Neuronal stem cell (in vitro differentiated cells): ENCODE data around the gene TADA2B.
A peak's percentile ranks its signal among the peaks of the same experiment; 100 is the strongest.

Source experiments
- DNase-seq: peaks from one replicate; pipeline ENCODE4 v3.0.0-alpha.2; 2013; ENCODE audit warnings: low spot score
- H2AFZ ChIP-seq: one replicate; pipeline ENCODE4 v1.6.1; 2013; ENCODE audit warnings: mild to moderate bottlenecking, low read length, inconsistent platforms
- H2AK5ac ChIP-seq: 2 replicates; pipeline ENCODE4 v1.6.1; 2013; ENCODE audit warnings: low read depth, mild to moderate bottlenecking, inconsistent platforms, low read length, moderate library complexity, mixed read lengths
- H2BK120ac ChIP-seq: 2 replicates; pipeline ENCODE4 v1.6.1; 2013; ENCODE audit warnings: low read depth, mild to moderate bottlenecking, inconsistent platforms, low read length, moderate library complexity, mixed read lengths
- H2BK12ac ChIP-seq: one replicate; pipeline ENCODE4 v1.6.1; 2013; ENCODE audit warnings: low read length, inconsistent platforms
- H2BK15ac ChIP-seq: 2 replicates; pipeline ENCODE4 v1.6.1; 2013; ENCODE audit warnings: mild to moderate bottlenecking, low read length, inconsistent platforms, mixed read lengths
- H2BK5ac ChIP-seq: one replicate; pipeline ENCODE4 v1.6.1; 2013; ENCODE audit warnings: inconsistent platforms, mild to moderate bottlenecking, low read length, moderate library complexity
- H3K14ac ChIP-seq: one replicate; pipeline ENCODE4 v1.6.1; 2013; ENCODE audit warnings: low read length, inconsistent platforms
- H3K18ac ChIP-seq: 2 replicates; pipeline ENCODE4 v1.6.1; 2013; ENCODE audit warnings: low read length, inconsistent platforms
- H3K23ac ChIP-seq: 2 replicates; pipeline ENCODE4 v1.6.1; 2013; ENCODE audit warnings: low read depth, mild to moderate bottlenecking, mixed read lengths, low read length, inconsistent platforms; ENCODE audit not compliant: poor library complexity
- H3K27ac ChIP-seq: replicated peaks from 3 replicates; pipeline ENCODE4 v1.5.1; 2013; ENCODE audit warnings: low read length, inconsistent platforms
- H3K27me3 ChIP-seq, 3 experiments: 2 replicates each; pipeline ENCODE4 v1.6.1; 2013; ENCODE audit warnings: low read length in 3 of 3, mild to moderate bottlenecking in 2 of 3, inconsistent platforms in 1 of 3, low read depth in 1 of 3, mixed read lengths in 1 of 3, moderate library complexity in 1 of 3; ENCODE audit not compliant: control insufficient read depth in 3 of 3, insufficient read depth in 3 of 3
- H3K36me3 ChIP-seq, 2 donors: replicated peaks in 1 of 2; 2 replicates each; pipeline ENCODE4 v1.6.1; 2013; ENCODE audit warnings: low read length in 2 of 2; ENCODE audit not compliant: control insufficient read depth in 2 of 2, insufficient read depth in 2 of 2
- H3K4ac ChIP-seq: 2 replicates; pipeline ENCODE4 v1.6.1; 2013; ENCODE audit warnings: inconsistent platforms, mild to moderate bottlenecking, low read length, moderate library complexity
- H3K4me1 ChIP-seq, 2 donors: 1 replicate in 1 of 2; 2 replicates in 1 of 2; pipeline ENCODE4 v1.6.1; 2013; ENCODE audit warnings: low read length in 2 of 2, low read depth in 1 of 2; ENCODE audit not compliant: control insufficient read depth in 2 of 2, insufficient read depth in 1 of 2
- H3K4me2 ChIP-seq: one replicate; pipeline ENCODE4 v1.6.1; 2013; ENCODE audit warnings: mild to moderate bottlenecking, low read length, inconsistent platforms; ENCODE audit not compliant: insufficient read depth, poor library complexity, severe bottlenecking
- H3K4me3 ChIP-seq, 2 donors: 2 replicates each; pipeline ENCODE4 v1.5.1; 2013; ENCODE audit warnings: low read length in 2 of 2, mild to moderate bottlenecking in 2 of 2, inconsistent platforms in 1 of 2, moderate library complexity in 1 of 2
- H3K79me1 ChIP-seq: one replicate; pipeline ENCODE4 v1.6.1; 2013; ENCODE audit warnings: low read depth, mild to moderate bottlenecking, inconsistent platforms, low read length, moderate library complexity
- H3K9ac ChIP-seq: one replicate; pipeline ENCODE4 v1.6.1; 2013; ENCODE audit warnings: mild to moderate bottlenecking, low read depth, low read length, inconsistent platforms; ENCODE audit not compliant: poor library complexity
- H3K9me3 ChIP-seq, 2 donors: replicated peaks in 1 of 2; 2 replicates each; pipeline versions ENCODE3 to v1.6.1; 2013; ENCODE audit warnings: low read length in 2 of 2, mild to moderate bottlenecking in 2 of 2, inconsistent platforms in 1 of 2, low read depth in 1 of 2, mixed read lengths in 1 of 2, moderate library complexity in 1 of 2; ENCODE audit not compliant: control insufficient read depth in 2 of 2, insufficient read depth in 1 of 2
- H4K8ac ChIP-seq: one replicate; pipeline ENCODE4 v1.6.1; 2013; ENCODE audit warnings: low read depth, mild to moderate bottlenecking, inconsistent platforms, low read length, moderate library complexity
- H4K91ac ChIP-seq: one replicate; pipeline ENCODE4 v1.6.1; 2013; ENCODE audit warnings: low read length, low read depth, mild to moderate bottlenecking, inconsistent platforms; ENCODE audit not compliant: poor library complexity
- WGBS, 2 donors: extraction: QIAGEN DNeasy Blood & Tissue Kit; methylation state at CpG; one replicate each; pipeline ENCODE4 v1.1.7; 2013; ENCODE audit warnings: missing lambda C conversion rate in 2 of 2, mixed read lengths in 1 of 2; ENCODE audit not compliant: insufficient read length in 2 of 2, insufficient replicate concordance in 1 of 2; ENCODE audit errors: extremely low coverage in 2 of 2; 5-methylcytosine and 5-hydroxymethylcytosine counted together

TADA2B gene

GRCh38 chr4:7030856-7031255 lies 12.3 kb upstream of the TADA2B start:
- H3K36me3 ChIP-seq, result peaks cover 33 to 70% of the 10 kb centered on the region in 2 donors

GRCh38 chr4:7031558-7032449 lies 11.4 kb upstream of the TADA2B start:
- peaks cover 33 to 61% of the 10 kb centered on the region in 2 donors for H3K36me3 ChIP-seq

More at GRCh38 chr4:7030856-7031255, 12.3 kb upstream of the TADA2B start:
- Histone ChIP-seq H3K27ac (no peak overlapping the region), H3K9ac (no peak overlapping the region), H3K23ac (no peak overlapping the region), H2BK120ac (no peak overlapping the region), H3K4me1 (peaks cover 0 to 9% of the 10 kb centered on the region in 2 donors), H3K27me3 (no peaks in the 10 kb centered on the region), H2BK12ac (no peak overlapping the region), H3K14ac (no peak overlapping the region), H4K8ac (no peak overlapping the region), H3K79me1 (peaks cover 2% of the 10 kb centered on the region), H3K4ac (no peak overlapping the region), H2BK15ac (no peak overlapping the region), H3K9me3 (peaks cover 0 to 2% of the 10 kb centered on the region in 2 donors), H2BK5ac (no peak overlapping the region), H2AK5ac (no peak overlapping the region), H2AFZ (no peak overlapping the region), H4K91ac (no peak overlapping the region), H3K18ac (no peak overlapping the region), H3K4me3 (no peak overlapping the region), H3K4me2 (no peak overlapping the region)
- no peak for DNase-seq
- no CpG with 5 or more reads among the region's 10 CpGs for WGBS, 2 donors

GRCh38 chr4:7032596-7032995 lies 10.6 kb upstream of the TADA2B start:
- H2BK120ac ChIP-seq, result no peak overlapping the region
- no peak overlapping the region for H3K4me2 ChIP-seq
- H3K9me3 ChIP-seq, result peaks cover 0 to 2% of the 10 kb centered on the region in 2 donors
- H2AK5ac ChIP-seq, result no peak overlapping the region
- H3K4ac ChIP-seq, result no peak overlapping the region
- H3K27ac ChIP-seq, result no peak overlapping the region
- WGBS, 2 donors, result no CpG with 5 or more reads among the region's 8 CpGs
- H2BK5ac ChIP-seq, result no peak overlapping the region
- H2AFZ ChIP-seq, result no peak overlapping the region
- H3K36me3 ChIP-seq, result peaks cover 28 to 53% of the 10 kb centered on the region in 2 donors
- H2BK12ac ChIP-seq, result no peak overlapping the region
- H3K79me1 ChIP-seq, result no peaks in the 10 kb centered on the region
- H2BK15ac ChIP-seq, result no peak overlapping the region
- DNase-seq, result no peak
- no peak overlapping the region for H4K8ac ChIP-seq
- H3K14ac ChIP-seq, result no peak overlapping the region
- no peak overlapping the region for H3K9ac ChIP-seq
- no peak overlapping the region for H3K18ac ChIP-seq
- H3K23ac ChIP-seq, result no peak overlapping the region
- H4K91ac ChIP-seq, result no peak overlapping the region
- H3K4me3 ChIP-seq, result no peak overlapping the region
- H3K27me3 ChIP-seq, result no peaks in the 10 kb centered on the region
- peaks cover 0 to 9% of the 10 kb centered on the region in 2 donors for H3K4me1 ChIP-seq

More at GRCh38 chr4:7031558-7032449, 11.4 kb upstream of the TADA2B start:
- WGBS, 2 donors, result no CpG with 5 or more reads among the region's 35 CpGs
- H3K23ac ChIP-seq, result peak overlapping the region; percentile 5
- H4K8ac ChIP-seq, result no peak overlapping the region
- H2BK15ac ChIP-seq, result no peak overlapping the region
- no peak overlapping the region for H2BK5ac ChIP-seq
- no peak overlapping the region for H2BK120ac ChIP-seq
- H2AK5ac ChIP-seq, result no peak overlapping the region
- no peak overlapping the region for H3K27ac ChIP-seq
- no peak overlapping the region for H3K14ac ChIP-seq
- no peak overlapping the region for H3K9ac ChIP-seq
- no peak overlapping the region for H3K18ac ChIP-seq
- no peak overlapping the region for H3K4ac ChIP-seq
- peaks cover 0 to 9% of the 10 kb centered on the region in 2 donors for H3K4me1 ChIP-seq
- no peak for DNase-seq
- H2BK12ac ChIP-seq, result no peak overlapping the region
- peaks cover 0 to 2% of the 10 kb centered on the region in 2 donors for H3K9me3 ChIP-seq
- no peak overlapping the region for H2AFZ ChIP-seq
- no peak overlapping the region for H3K4me3 ChIP-seq
- no peaks in the 10 kb centered on the region for H3K27me3 ChIP-seq
- H3K79me1 ChIP-seq, result no peaks in the 10 kb centered on the region
- H4K91ac ChIP-seq, result no peak overlapping the region
- no peak overlapping the region for H3K4me2 ChIP-seq

- H3K4me3 ChIP-seq, result no peak overlapping the region
- H4K8ac ChIP-seq, result peak overlapping the region; percentile 33
- no peak overlapping the region for H2BK120ac ChIP-seq
- H3K79me1 ChIP-seq, result no peaks in the 10 kb centered on the region
- no peaks in the 10 kb centered on the region for H3K9me3 ChIP-seq
- no peak overlapping the region for H3K18ac ChIP-seq
- H2BK5ac ChIP-seq, result no peak overlapping the region
- H2AFZ ChIP-seq, result no peak overlapping the region
- peaks cover 23 to 36% of the 10 kb centered on the region in 2 donors for H3K36me3 ChIP-seq
- H3K4me1 ChIP-seq, result peaks cover 0 to 9% of the 10 kb centered on the region in 2 donors
- H3K27ac ChIP-seq, result no peak overlapping the region
- no peak overlapping the region for H2BK15ac ChIP-seq
- no peak overlapping the region for H3K9ac ChIP-seq
- H4K91ac ChIP-seq, result no peak overlapping the region
- H3K4ac ChIP-seq, result no peak overlapping the region
- no peaks in the 10 kb centered on the region for H3K27me3 ChIP-seq
- no peak for DNase-seq
- H3K14ac ChIP-seq, result peak overlapping the region; percentile 0
- H3K4me2 ChIP-seq, result no peak overlapping the region
- no peak overlapping the region for H2AK5ac ChIP-seq
- H3K23ac ChIP-seq, result peak overlapping the region; percentile 19
- H2BK12ac ChIP-seq, result no peak overlapping the region
- no CpG with 5 or more reads among the region's 20 CpGs for WGBS, 2 donors
Observed at GRCh38 chr4:7034262-7035081, 8.7 kb upstream of the TADA2B start.
